Activated naive CD4-positive, alpha-beta T cell treated with anti-CD3 and anti-CD28 coated beads, Interleukin-2, amount 50 U/mL, for 24 hours (primary cell): Measurements from ENCODE around the gene MOB4.
"Not testable (repeated sequence)": the region's sequence is repeated elsewhere in the genome, so short reads cannot be mapped to it uniquely, and the experiment has no call there.

Source experiments
- H3K27ac Mint-ChIP-seq: one replicate; pipeline ENCODE4 v1.8.0; 2021; ENCODE audit warnings: mild to moderate bottlenecking, mixed read lengths
- H3K27me3 Mint-ChIP-seq: one replicate; pipeline ENCODE4 v1.8.0; 2021; ENCODE audit warnings: mixed read lengths
- H3K36me3 Mint-ChIP-seq: one replicate; pipeline ENCODE4 v1.8.0; 2021; ENCODE audit warnings: mixed read lengths
- H3K4me1 Mint-ChIP-seq: one replicate; pipeline ENCODE4 v1.8.0; 2021; ENCODE audit warnings: mixed read lengths
- H3K4me3 Mint-ChIP-seq: one replicate; pipeline ENCODE4 v1.8.0; 2021; ENCODE audit warnings: mild to moderate bottlenecking, mixed read lengths
- H3K9me3 Mint-ChIP-seq: one replicate; pipeline ENCODE4 v1.8.0; 2021; ENCODE audit warnings: mixed read lengths

Gene MOB4

GRCh38 chr2:197551260-197551659 is 35.4 kb downstream of the MOB4 start:
- not testable (repeated sequence) for H3K27me3 Mint-ChIP-seq, H3K4me3 Mint-ChIP-seq, H3K9me3 Mint-ChIP-seq, H3K36me3 Mint-ChIP-seq, H3K27ac Mint-ChIP-seq
- peaks cover 20% of the 10 kb centered on the region for H3K4me1 Mint-ChIP-seq

DNA sequence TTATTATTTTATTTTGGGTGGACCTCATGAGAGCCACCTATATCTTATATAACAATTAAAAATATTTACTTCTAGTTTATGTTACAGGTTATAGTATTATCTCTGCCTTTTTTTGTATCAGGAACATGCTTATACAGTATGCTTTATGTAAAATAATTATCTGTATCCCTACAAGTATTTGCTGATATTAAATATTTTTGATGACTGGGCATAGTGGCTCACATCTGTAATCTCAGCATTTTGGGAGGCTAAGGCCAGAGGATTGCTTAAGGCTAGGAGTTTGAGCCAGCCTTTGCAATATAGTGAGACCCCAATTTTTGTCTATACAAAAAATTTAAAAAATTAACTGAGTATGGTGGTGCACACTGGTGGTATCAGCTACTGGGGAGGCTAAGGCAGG is 39.6 kb downstream of the MOB4 start:
- Mint-ChIP-seq H3K4me1 (peaks cover 13% of the 10 kb centered on the region), H3K4me3 (no peak overlapping the region), H3K9me3 (no peaks in the 10 kb centered on the region), H3K27me3 (no peaks in the 10 kb centered on the region), H3K36me3 (peaks cover 5% of the 10 kb centered on the region), H3K27ac (no peak overlapping the region)

- H3K9me3 Mint-ChIP-seq: no peaks in the 10 kb centered on the region
- H3K36me3 Mint-ChIP-seq: peaks cover 5% of the 10 kb centered on the region
- no peak overlapping the region for H3K4me3 Mint-ChIP-seq
- peak overlapping the region; percentile 55 for H3K27ac Mint-ChIP-seq
- H3K27me3 Mint-ChIP-seq: no peaks in the 10 kb centered on the region
- peaks cover 13% of the 10 kb centered on the region for H3K4me1 Mint-ChIP-seq
Measured at GRCh38 chr2:197556456-197556855, 40.6 kb downstream of the MOB4 start.

GRCh38 chr2:197558393-197558792 is 42.5 kb downstream of the MOB4 start:
- H3K36me3 Mint-ChIP-seq: peaks cover 2% of the 10 kb centered on the region
- H3K4me1 Mint-ChIP-seq: peaks cover 13% of the 10 kb centered on the region
- H3K27ac Mint-ChIP-seq: no peak overlapping the region
- no peak overlapping the region for H3K4me3 Mint-ChIP-seq
- H3K9me3 Mint-ChIP-seq: no peaks in the 10 kb centered on the region
- H3K27me3 Mint-ChIP-seq: no peaks in the 10 kb centered on the region

DNA sequence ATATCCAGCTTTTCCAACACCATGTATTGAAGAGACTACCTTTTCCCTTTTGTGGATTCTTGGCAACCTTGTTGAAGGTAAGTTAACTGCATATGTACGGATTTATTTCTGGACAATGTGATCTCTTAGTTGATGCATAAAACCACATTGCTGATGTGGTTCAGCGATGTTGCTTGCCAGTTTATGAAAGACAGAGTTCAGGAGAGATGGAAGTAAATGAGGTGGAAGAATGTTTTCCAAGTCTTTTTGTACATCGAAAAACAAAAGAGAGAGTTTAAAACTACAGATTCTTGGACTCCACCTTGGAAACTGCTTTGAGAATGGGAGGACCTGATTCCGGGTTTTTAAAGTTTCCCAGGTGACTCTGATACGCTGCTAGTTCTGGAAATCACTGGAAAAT is 43.8 kb downstream of the MOB4 start:
- Mint-ChIP-seq H3K9me3 (no peaks in the 10 kb centered on the region), H3K27me3 (no peaks in the 10 kb centered on the region), H3K4me3 (no peak overlapping the region), H3K4me1 (peaks cover 21% of the 10 kb centered on the region), H3K36me3 (peaks cover 7% of the 10 kb centered on the region), H3K27ac (no peak overlapping the region)

GRCh38 chr2:197560146-197560665 is 44.3 kb downstream of the MOB4 start:
- no peak overlapping the region for H3K4me3 Mint-ChIP-seq
- H3K36me3 Mint-ChIP-seq: peaks cover 7% of the 10 kb centered on the region
- no peak overlapping the region for H3K27ac Mint-ChIP-seq
- H3K27me3 Mint-ChIP-seq: no peaks in the 10 kb centered on the region
- H3K9me3 Mint-ChIP-seq: no peaks in the 10 kb centered on the region
- H3K4me1 Mint-ChIP-seq: peaks cover 21% of the 10 kb centered on the region

GRCh38 chr2:197571627-197572271 is 55.9 kb downstream of the MOB4 start:
- Mint-ChIP-seq H3K4me1 (no peaks in the 10 kb centered on the region), H3K9me3 (peaks cover 5% of the 10 kb centered on the region), H3K27ac (no peak overlapping the region), H3K27me3 (no peaks in the 10 kb centered on the region), H3K36me3 (peaks cover 16% of the 10 kb centered on the region), H3K4me3 (no peak overlapping the region)

GRCh38 chr2:197573608-197574007 is 57.7 kb downstream of the MOB4 start:
- H3K36me3 Mint-ChIP-seq: peaks cover 14% of the 10 kb centered on the region
- H3K27ac Mint-ChIP-seq: no peak overlapping the region
- no peaks in the 10 kb centered on the region for H3K4me1 Mint-ChIP-seq
- no peak overlapping the region for H3K4me3 Mint-ChIP-seq
- peaks cover 5% of the 10 kb centered on the region for H3K9me3 Mint-ChIP-seq
- H3K27me3 Mint-ChIP-seq: no peaks in the 10 kb centered on the region

DNA sequence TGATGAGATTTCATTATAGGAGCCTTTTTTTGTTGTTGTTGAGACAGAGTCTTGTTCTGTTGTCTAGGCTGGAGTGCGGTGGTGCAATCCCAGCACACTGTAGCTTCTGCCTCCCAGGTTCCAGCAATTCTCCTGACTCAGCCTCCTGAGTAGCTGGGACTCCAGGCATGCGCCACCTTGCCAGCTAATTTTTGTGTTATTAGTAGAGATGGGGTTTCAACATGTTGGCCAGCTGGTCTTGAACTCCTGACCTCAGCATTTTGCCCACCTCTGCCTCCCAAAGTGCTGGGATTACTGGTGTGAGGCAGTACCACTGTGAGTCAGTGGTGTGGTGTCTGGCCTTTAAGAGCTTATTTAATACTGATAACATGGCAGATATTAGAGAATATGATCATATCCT is 60.1 kb downstream of the MOB4 start:
- Mint-ChIP-seq H3K27ac (no peak overlapping the region), H3K27me3 (no peaks in the 10 kb centered on the region), H3K9me3 (peaks cover 5% of the 10 kb centered on the region), H3K36me3 (peaks cover 11% of the 10 kb centered on the region), H3K4me3 (no peak overlapping the region), H3K4me1 (no peaks in the 10 kb centered on the region)

DNA sequence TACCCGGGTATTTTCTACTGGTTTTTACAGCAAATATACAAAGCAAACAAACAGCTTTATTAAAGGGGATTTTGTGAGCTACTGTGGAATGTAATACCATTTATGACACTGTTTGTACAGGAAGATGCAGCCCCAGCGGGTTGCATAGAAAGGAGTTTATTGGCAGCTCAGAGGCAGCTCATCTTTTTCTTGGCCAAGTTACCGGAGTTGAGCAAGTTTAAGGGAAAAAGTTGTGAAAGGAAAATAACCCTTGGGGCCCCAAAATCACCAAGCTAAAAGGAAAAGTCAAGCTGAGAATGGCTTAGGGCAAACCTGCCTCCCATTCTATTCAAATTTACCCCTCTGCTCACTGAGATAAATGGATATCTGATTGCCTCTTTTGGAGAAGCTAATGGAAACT is 60.8 kb downstream of the MOB4 start:
- Mint-ChIP-seq H3K4me3 (no peak overlapping the region), H3K27me3 (no peaks in the 10 kb centered on the region), H3K4me1 (no peaks in the 10 kb centered on the region), H3K27ac (no peak overlapping the region), H3K9me3 (peaks cover 5% of the 10 kb centered on the region), H3K36me3 (peaks cover 11% of the 10 kb centered on the region)

GRCh38 chr2:197577446-197577845 is 61.6 kb downstream of the MOB4 start:
- no peak overlapping the region for H3K4me3 Mint-ChIP-seq
- H3K27ac Mint-ChIP-seq: no peak overlapping the region
- H3K27me3 Mint-ChIP-seq: no peaks in the 10 kb centered on the region
- H3K4me1 Mint-ChIP-seq: no peaks in the 10 kb centered on the region
- H3K9me3 Mint-ChIP-seq: peaks cover 5% of the 10 kb centered on the region
- peaks cover 8% of the 10 kb centered on the region for H3K36me3 Mint-ChIP-seq

DNA sequence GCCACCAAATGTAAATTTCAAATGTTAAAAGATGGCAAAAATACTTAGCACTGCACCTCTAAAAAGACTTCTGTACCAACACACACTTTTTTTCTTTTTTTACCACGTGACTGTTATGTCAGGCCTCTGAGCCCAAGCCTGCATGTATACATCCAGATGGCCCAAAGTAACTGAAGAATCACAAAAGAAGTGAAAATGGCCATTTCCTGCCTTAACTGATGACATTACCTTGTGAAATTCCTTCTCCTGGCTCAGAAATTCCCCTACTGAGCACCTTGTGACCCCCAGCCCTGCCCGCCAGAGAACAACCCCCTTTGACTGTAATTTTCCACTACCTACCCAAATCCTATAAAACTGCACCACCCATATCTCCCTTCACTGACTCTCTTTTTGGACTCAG is 62.4 kb downstream of the MOB4 start:
- not testable (repeated sequence) for H3K9me3 Mint-ChIP-seq, H3K36me3 Mint-ChIP-seq, H3K4me3 Mint-ChIP-seq, H3K27me3 Mint-ChIP-seq, H3K4me1 Mint-ChIP-seq, H3K27ac Mint-ChIP-seq

DNA sequence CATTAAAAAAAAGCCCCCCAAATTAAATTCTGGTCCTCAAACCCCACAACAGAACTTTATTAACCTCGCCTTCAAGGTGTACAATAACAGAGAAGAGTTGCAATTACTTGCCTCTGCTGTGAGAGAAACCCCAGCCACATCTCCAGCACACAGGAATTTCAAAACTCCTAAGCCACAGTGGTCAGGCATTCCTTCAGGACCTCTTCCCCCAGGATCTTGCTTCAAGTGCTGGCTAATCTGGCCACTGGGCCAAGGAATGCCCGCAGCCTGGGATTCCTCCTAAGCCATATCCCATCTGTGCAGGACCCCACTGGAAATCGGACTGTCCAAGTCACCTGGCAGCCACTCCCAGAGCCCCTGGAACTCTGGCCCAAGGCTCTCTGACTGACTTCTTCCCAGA is 64.3 kb downstream of the MOB4 start:
- not testable (repeated sequence) for H3K27me3 Mint-ChIP-seq, H3K4me3 Mint-ChIP-seq, H3K9me3 Mint-ChIP-seq, H3K27ac Mint-ChIP-seq, H3K4me1 Mint-ChIP-seq, H3K36me3 Mint-ChIP-seq

DNA sequence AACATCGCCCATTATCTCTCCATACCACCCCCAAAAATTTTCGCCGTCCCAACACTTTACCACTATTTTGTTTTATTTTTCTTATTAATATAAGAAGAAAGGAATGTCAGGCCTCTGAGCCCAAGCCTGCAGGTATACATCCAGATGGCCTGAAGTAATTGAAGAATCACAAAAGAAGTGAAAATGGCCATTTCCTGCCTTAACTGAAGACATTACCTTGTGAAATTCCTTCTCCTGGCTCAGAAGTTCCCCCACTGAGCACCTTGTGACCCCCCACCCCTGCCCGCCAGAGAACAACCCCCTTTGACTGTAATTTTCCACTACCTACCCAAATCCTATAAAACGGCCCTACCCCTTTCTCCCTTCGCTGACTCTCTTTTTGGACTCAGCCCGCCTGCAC is 71.4 kb downstream of the MOB4 start:
- not testable (repeated sequence) for H3K4me3 Mint-ChIP-seq, H3K27ac Mint-ChIP-seq, H3K36me3 Mint-ChIP-seq, H3K27me3 Mint-ChIP-seq, H3K9me3 Mint-ChIP-seq, H3K4me1 Mint-ChIP-seq

DNA sequence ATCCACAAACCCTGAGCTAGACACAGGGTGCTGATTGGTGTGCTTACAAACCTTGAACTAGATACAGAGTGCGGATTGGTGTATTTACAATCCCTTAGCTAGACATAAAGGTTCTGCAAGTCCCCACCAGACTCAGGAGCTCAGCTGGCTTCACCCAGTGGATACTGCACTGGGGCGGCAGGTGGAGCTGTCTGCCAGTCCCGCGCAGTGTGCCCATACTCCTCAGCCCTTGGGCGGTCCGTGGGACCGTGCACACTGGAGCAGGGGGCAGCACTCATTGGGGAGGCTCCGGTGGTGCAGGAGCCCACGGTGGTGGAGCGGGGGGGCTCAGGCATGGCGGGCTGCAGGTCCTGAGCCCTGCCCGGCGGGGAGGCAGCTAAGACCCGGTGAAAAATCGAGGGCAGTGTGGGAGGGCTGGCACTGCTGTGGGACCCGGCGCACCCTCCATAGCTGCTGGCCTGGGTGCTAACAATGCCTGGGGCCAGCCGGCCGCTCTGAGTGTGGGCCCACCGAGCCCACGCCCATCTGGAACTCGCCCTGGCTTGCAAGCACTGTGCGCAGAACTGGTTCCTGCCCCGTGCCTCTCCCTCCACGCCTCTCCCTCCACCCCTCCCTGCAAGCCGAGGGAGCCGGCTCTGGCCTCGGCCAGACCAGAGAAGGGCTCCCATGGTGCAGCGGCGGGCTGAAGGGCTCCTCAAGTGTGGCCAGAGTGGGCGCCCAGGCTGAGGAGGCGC is 75.6 kb downstream of the MOB4 start:
- H3K9me3 Mint-ChIP-seq: no peaks in the 10 kb centered on the region
- H3K4me3 Mint-ChIP-seq: no peak overlapping the region
- no peaks in the 10 kb centered on the region for H3K36me3 Mint-ChIP-seq
- H3K27ac Mint-ChIP-seq: no peak overlapping the region
- H3K4me1 Mint-ChIP-seq: no peaks in the 10 kb centered on the region
- H3K27me3 Mint-ChIP-seq: peaks cover 6% of the 10 kb centered on the region

- Mint-ChIP-seq H3K4me3 (no peak overlapping the region), H3K27ac (no peak overlapping the region), H3K36me3 (no peaks in the 10 kb centered on the region), H3K9me3 (no peaks in the 10 kb centered on the region), H3K4me1 (peaks cover 6% of the 10 kb centered on the region), H3K27me3 (peaks cover 3% of the 10 kb centered on the region)
Measured at GRCh38 chr2:197596766-197597165, 80.9 kb downstream of the MOB4 start.

DNA sequence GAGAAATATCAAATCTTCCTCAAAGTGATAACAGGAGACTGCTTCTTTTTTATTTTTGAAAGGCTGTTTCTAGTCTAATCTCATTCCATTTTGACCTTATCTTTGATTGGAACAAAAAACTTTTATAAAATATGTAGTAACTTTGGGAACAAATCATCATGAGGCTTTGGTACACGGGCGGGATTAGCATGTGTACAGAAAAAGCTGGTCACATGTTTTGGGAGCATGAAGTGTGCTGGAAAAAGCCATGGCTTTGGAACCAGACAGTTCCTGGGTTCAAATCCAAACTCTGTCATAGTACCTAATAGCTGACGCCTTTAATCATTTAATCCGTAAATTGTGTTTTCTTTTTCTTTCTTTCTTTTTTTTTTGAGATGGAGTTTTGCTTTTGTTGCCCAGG is 81.3 kb downstream of the MOB4 start:
- no peak overlapping the region for H3K4me3 Mint-ChIP-seq
- no peaks in the 10 kb centered on the region for H3K36me3 Mint-ChIP-seq
- H3K27ac Mint-ChIP-seq: no peak overlapping the region
- H3K9me3 Mint-ChIP-seq: no peaks in the 10 kb centered on the region
- H3K4me1 Mint-ChIP-seq: peaks cover 6% of the 10 kb centered on the region
- H3K27me3 Mint-ChIP-seq: peaks cover 3% of the 10 kb centered on the region
